ENCODE results near the gene EXOC2. TPM values are rescaled to one million over a fixed set of nuclear protein-coding genes. Genes with fewer than 3 reads are reported as not detected.
A peak's percentile ranks its signal among the peaks of the same experiment; 100 is the strongest.

EXOC2 gene
- total and polyA plus RNA-seq, 4 donors = 28.8 to 47.2 (median 31.9) TPM

GRCh38 chr6:558959-559358, 134.0 kb downstream of the EXOC2 start:
- peaks cover 3% of the 10 kb centered on the region for H3K4me1 ChIP-seq (ENCODE audit: control insufficient read depth, insufficient read depth, low read length)
- 93% methylated on average over 2 of the region's 3 CpGs for WGBS (ENCODE audit: insufficient coverage)
- H3K27ac ChIP-seq (ENCODE audit: low read depth, low read length) = no peak overlapping the region
- no peaks in the 10 kb centered on the region for H3K9me3 ChIP-seq (ENCODE audit: control insufficient read depth, insufficient read depth, low read length)
- no peak for DNase-seq (ENCODE audit: low read depth in 4 of 6, low spot score in 6 of 6)
- no peak overlapping the region for H3K4me3 ChIP-seq (ENCODE audit: low read depth, low read length)
- H3K27me3 ChIP-seq (ENCODE audit: control insufficient read depth, insufficient read depth, low read length) = no peaks in the 10 kb centered on the region
- peaks cover 12% of the 10 kb centered on the region for H3K36me3 ChIP-seq (ENCODE audit: control insufficient read depth, insufficient read depth, low read length)

- H3K27ac ChIP-seq (ENCODE audit: low read depth, low read length) = no peak overlapping the region
- no peak overlapping the region for H3K4me3 ChIP-seq (ENCODE audit: low read depth, low read length)
- H3K27me3 ChIP-seq (ENCODE audit: control insufficient read depth, insufficient read depth, low read length) = no peaks in the 10 kb centered on the region
- H3K36me3 ChIP-seq (ENCODE audit: control insufficient read depth, insufficient read depth, low read length) = peaks cover 14% of the 10 kb centered on the region
- peak in 1 of 6 donors; percentile 31 for DNase-seq (ENCODE audit: low read depth in 4 of 6, low spot score in 6 of 6)
- H3K9me3 ChIP-seq (ENCODE audit: control insufficient read depth, insufficient read depth, low read length) = no peaks in the 10 kb centered on the region
- H3K4me1 ChIP-seq (ENCODE audit: control insufficient read depth, insufficient read depth, low read length) = peaks cover 3% of the 10 kb centered on the region
Measured at GRCh38 chr6:558089-558488, 134.8 kb downstream of the EXOC2 start.

GRCh38 chr6:551829-552350, 141.0 kb downstream of the EXOC2 start:
- Histone ChIP-seq H3K27ac (ENCODE audit: low read depth, low read length) (no peak overlapping the region), H3K36me3 (ENCODE audit: control insufficient read depth, insufficient read depth, low read length) (peaks cover 19% of the 10 kb centered on the region), H3K27me3 (ENCODE audit: control insufficient read depth, insufficient read depth, low read length) (no peaks in the 10 kb centered on the region), H3K4me1 (ENCODE audit: control insufficient read depth, insufficient read depth, low read length) (no peaks in the 10 kb centered on the region), H3K9me3 (ENCODE audit: control insufficient read depth, insufficient read depth, low read length) (no peaks in the 10 kb centered on the region), H3K4me3 (ENCODE audit: low read depth, low read length) (no peak overlapping the region)
- no peak for DNase-seq (ENCODE audit: low read depth in 4 of 6, low spot score in 6 of 6)
- 94% methylated on average over 12 of the region's 12 CpGs for WGBS (ENCODE audit: insufficient coverage)

- WGBS (ENCODE audit: insufficient coverage) = 59% methylated on average over 4 of the region's 4 CpGs
- Histone ChIP-seq H3K4me1 (ENCODE audit: control insufficient read depth, insufficient read depth, low read length) (no peaks in the 10 kb centered on the region), H3K36me3 (ENCODE audit: control insufficient read depth, insufficient read depth, low read length) (peaks cover 19% of the 10 kb centered on the region), H3K27ac (ENCODE audit: low read depth, low read length) (no peak overlapping the region), H3K9me3 (ENCODE audit: control insufficient read depth, insufficient read depth, low read length) (no peaks in the 10 kb centered on the region), H3K27me3 (ENCODE audit: control insufficient read depth, insufficient read depth, low read length) (no peaks in the 10 kb centered on the region), H3K4me3 (ENCODE audit: low read depth, low read length) (no peak overlapping the region)
- peak in 1 of 6 donors; percentile 4 for DNase-seq (ENCODE audit: low read depth in 4 of 6, low spot score in 6 of 6)
Measured at GRCh38 chr6:551405-551804, 141.5 kb downstream of the EXOC2 start.

GRCh38 chr6:549906-550305, 143.0 kb downstream of the EXOC2 start:
- Histone ChIP-seq H3K27ac (ENCODE audit: low read depth, low read length) (no peak overlapping the region), H3K36me3 (ENCODE audit: control insufficient read depth, insufficient read depth, low read length) (peaks cover 19% of the 10 kb centered on the region), H3K9me3 (ENCODE audit: control insufficient read depth, insufficient read depth, low read length) (no peaks in the 10 kb centered on the region), H3K27me3 (ENCODE audit: control insufficient read depth, insufficient read depth, low read length) (no peaks in the 10 kb centered on the region), H3K4me3 (ENCODE audit: low read depth, low read length) (no peak overlapping the region), H3K4me1 (ENCODE audit: control insufficient read depth, insufficient read depth, low read length) (no peaks in the 10 kb centered on the region)
- WGBS (ENCODE audit: insufficient coverage) = 99% methylated on average over 5 of the region's 6 CpGs
- DNase-seq (ENCODE audit: low read depth in 4 of 6, low spot score in 6 of 6) = no peak

GRCh38 chr6:548517-548916, 144.4 kb downstream of the EXOC2 start:
- WGBS (ENCODE audit: insufficient coverage) = 91% methylated on average over 5 of the region's 6 CpGs

GRCh38 chr6:548091-548490, 144.8 kb downstream of the EXOC2 start:
- 100% methylated on average over 1 of the region's 5 CpGs for WGBS (ENCODE audit: insufficient coverage)
- H3K9me3 ChIP-seq (ENCODE audit: control insufficient read depth, insufficient read depth, low read length) = no peaks in the 10 kb centered on the region
- no peaks in the 10 kb centered on the region for H3K27me3 ChIP-seq (ENCODE audit: control insufficient read depth, insufficient read depth, low read length)
- no peak for DNase-seq (ENCODE audit: low read depth in 4 of 6, low spot score in 6 of 6)
- H3K4me3 ChIP-seq (ENCODE audit: low read depth, low read length) = no peak overlapping the region
- no peaks in the 10 kb centered on the region for H3K4me1 ChIP-seq (ENCODE audit: control insufficient read depth, insufficient read depth, low read length)
- H3K36me3 ChIP-seq (ENCODE audit: control insufficient read depth, insufficient read depth, low read length) = peaks cover 19% of the 10 kb centered on the region
- no peak overlapping the region for H3K27ac ChIP-seq (ENCODE audit: low read depth, low read length)

More at GRCh38 chr6:548517-548916, 144.4 kb downstream of the EXOC2 start:
- Histone ChIP-seq H3K4me3 (ENCODE audit: low read depth, low read length) (no peak overlapping the region), H3K27me3 (ENCODE audit: control insufficient read depth, insufficient read depth, low read length) (no peaks in the 10 kb centered on the region), H3K4me1 (ENCODE audit: control insufficient read depth, insufficient read depth, low read length) (no peaks in the 10 kb centered on the region), H3K27ac (ENCODE audit: low read depth, low read length) (no peak overlapping the region), H3K9me3 (ENCODE audit: control insufficient read depth, insufficient read depth, low read length) (no peaks in the 10 kb centered on the region), H3K36me3 (ENCODE audit: control insufficient read depth, insufficient read depth, low read length) (peaks cover 19% of the 10 kb centered on the region)
- DNase-seq (ENCODE audit: low read depth in 4 of 6, low spot score in 6 of 6) = peak in 1 of 6 donors; percentile 8

- DNase-seq (ENCODE audit: low read depth in 4 of 6, low spot score in 6 of 6) = no peak
- Histone ChIP-seq H3K36me3 (ENCODE audit: control insufficient read depth, insufficient read depth, low read length) (peaks cover 13% of the 10 kb centered on the region), H3K27ac (ENCODE audit: low read depth, low read length) (no peak overlapping the region), H3K27me3 (ENCODE audit: control insufficient read depth, insufficient read depth, low read length) (no peaks in the 10 kb centered on the region), H3K9me3 (ENCODE audit: control insufficient read depth, insufficient read depth, low read length) (peaks cover 6% of the 10 kb centered on the region), H3K4me3 (ENCODE audit: low read depth, low read length) (no peak overlapping the region), H3K4me1 (ENCODE audit: control insufficient read depth, insufficient read depth, low read length) (no peaks in the 10 kb centered on the region)
Measured at GRCh38 chr6:540490-540889, 152.4 kb downstream of the EXOC2 start.

GRCh38 chr6:537114-537513, 155.8 kb downstream of the EXOC2 start:
- Histone ChIP-seq H3K27ac (ENCODE audit: low read depth, low read length) (no peak overlapping the region), H3K36me3 (ENCODE audit: control insufficient read depth, insufficient read depth, low read length) (peaks cover 9% of the 10 kb centered on the region), H3K9me3 (ENCODE audit: control insufficient read depth, insufficient read depth, low read length) (peaks cover 6% of the 10 kb centered on the region), H3K4me3 (ENCODE audit: low read depth, low read length) (no peak overlapping the region), H3K4me1 (ENCODE audit: control insufficient read depth, insufficient read depth, low read length) (no peaks in the 10 kb centered on the region), H3K27me3 (ENCODE audit: control insufficient read depth, insufficient read depth, low read length) (no peaks in the 10 kb centered on the region)
- WGBS (ENCODE audit: insufficient coverage) = 97% methylated on average over 56 of the region's 56 CpGs
- no peak for DNase-seq (ENCODE audit: low read depth in 4 of 6, low spot score in 6 of 6)

- Histone ChIP-seq H3K36me3 (ENCODE audit: control insufficient read depth, insufficient read depth, low read length) (peaks cover 8% of the 10 kb centered on the region), H3K9me3 (ENCODE audit: control insufficient read depth, insufficient read depth, low read length) (no peaks in the 10 kb centered on the region), H3K27ac (ENCODE audit: low read depth, low read length) (no peak overlapping the region), H3K4me1 (ENCODE audit: control insufficient read depth, insufficient read depth, low read length) (peaks cover 4% of the 10 kb centered on the region), H3K27me3 (ENCODE audit: control insufficient read depth, insufficient read depth, low read length) (no peaks in the 10 kb centered on the region), H3K4me3 (ENCODE audit: low read depth, low read length) (no peak overlapping the region)
- no peak for DNase-seq (ENCODE audit: low read depth in 4 of 6, low spot score in 6 of 6)
- WGBS (ENCODE audit: insufficient coverage) = 85% methylated on average over 8 of the region's 9 CpGs
Measured at GRCh38 chr6:530425-530824, 162.5 kb downstream of the EXOC2 start.

All from spinal cord (tissue), 10 donors.